GM12878 (cell line): ENCODE measurements around the gene EYS. TPM values are rescaled to one million over a fixed set of nuclear protein-coding genes. Genes with fewer than 3 reads are reported as not detected.
A peak's percentile ranks its signal among the peaks of the same experiment; 100 is the strongest.

ENCODE experiments used
- ATAC-seq: fragments of 200-7000 bp; cut with Tn5 transposase; 3 replicates; pipeline ENCODE4 v1.9.1; 2020; ENCODE audit warnings: mild to moderate bottlenecking, moderate library complexity
- BruUV-seq: library from RNA; stranded (reverse); fragments of 400-500 nt; replicated peaks from 2 replicates; lab custom pipeline; 2021; lab: Mats Ljungman, UMichigan
- CTCF ChIA-PET: fragments of 300-600 bp; sonication (Branson Sonifier 250); formaldehyde crosslinking; extraction: SDS; loops from one replicate; lab custom pipeline; 2021; ENCODE audit warnings: inconsistent platforms; lab: Yijun Ruan, JAX
- POLR2A ChIA-PET: fragments of 350-600 bp; formaldehyde crosslinking; extraction: SDS; loops from one replicate; lab custom pipeline; 2021; ENCODE audit warnings: inconsistent platforms; lab: Charles Lee
- RAD21 ChIA-PET: fragments of 300-600 bp; sonication (Branson Sonifier 250); formaldehyde crosslinking; loops from one replicate; lab custom pipeline; 2023; ENCODE audit warnings: antibody characterized with exemption; ENCODE audit not compliant: unreplicated experiment; lab: Charles Lee
- SMC1A ChIA-PET: fragments of 300-600 bp; sonication (Branson Sonifier 250); formaldehyde crosslinking; loops from one replicate; lab custom pipeline; 2023; ENCODE audit not compliant: unreplicated experiment, uncharacterized antibody; lab: Charles Lee
- DNase-seq: peaks from one replicate; pipeline ENCODE4 v3.0.0-alpha.2; 2011; ENCODE audit warnings: low read depth, low spot score
- FAIRE-seq: peaks from 3 replicates; lab custom pipeline; 2011; peaks lifted over from hg19 to GRCh38; lab: Jason Lieb, UNC
- H2AFZ ChIP-seq: 2 replicates; pipeline ENCODE4 v1.6.0; 2011; ENCODE audit warnings: low read depth, low read length, control low read depth; ENCODE audit not compliant: control insufficient read depth
- H3K27ac ChIP-seq: 2 replicates; pipeline ENCODE4 v1.5.1; 2011; ENCODE audit warnings: control low read depth; ENCODE audit not compliant: control insufficient read depth, insufficient read depth
- H3K27me3 ChIP-seq, 2 experiments: replicated peaks in 1 of 2; 2 replicates each; pipeline versions ENCODE4 v1.6.0 to v1.6.1; 2011; ENCODE audit warnings: low read length in 1 of 2; ENCODE audit not compliant: control insufficient read depth in 2 of 2, insufficient read depth in 2 of 2
- H3K36me3 ChIP-seq, 2 experiments: 2 replicates each; pipeline ENCODE4 v1.5.1; 2011; ENCODE audit warnings: low read length in 1 of 2; ENCODE audit not compliant: control insufficient read depth in 2 of 2, insufficient read depth in 2 of 2
- H3K4me1 ChIP-seq: 2 replicates; pipeline ENCODE4 v1.6.1; 2011; ENCODE audit warnings: mild to moderate bottlenecking, low read length, moderate library complexity, mixed read lengths; ENCODE audit not compliant: control insufficient read depth, insufficient read depth
- H3K4me2 ChIP-seq: 2 replicates; pipeline ENCODE4 v1.6.0; 2011; ENCODE audit warnings: control low read depth; ENCODE audit not compliant: control insufficient read depth, insufficient read depth
- H3K4me3 ChIP-seq: fragments of 200-600 bp; sonication (generic); 2 replicates; pipeline ENCODE4 v1.5.1; 2016
- H3K79me2 ChIP-seq: 2 replicates; pipeline ENCODE4 v1.6.0; 2011; ENCODE audit warnings: low read length; ENCODE audit not compliant: control insufficient read depth, insufficient read depth
- H3K9ac ChIP-seq: 2 replicates; pipeline ENCODE4 v1.8.0; 2011; ENCODE audit warnings: low read length, control low read depth, mixed read lengths; ENCODE audit not compliant: control insufficient read depth, insufficient read depth
- H3K9me3 ChIP-seq: replicated peaks from 3 replicates; pipeline ENCODE4 v1.5.1; 2011; ENCODE audit warnings: mild to moderate bottlenecking, low read length; ENCODE audit not compliant: control insufficient read depth, insufficient read depth
- H4K20me1 ChIP-seq: 2 replicates; pipeline ENCODE4 v1.6.0; 2011; ENCODE audit not compliant: control insufficient read depth, insufficient read depth
- BHLHE40 ChIP-seq, 2 experiments: fragments of 450-650 bp in 1 of 2; IDR thresholded peaks; 2 replicates each; pipeline ENCODE4 v1.6.1; 2011 to 2017; ENCODE audit warnings: low read depth in 2 of 2, borderline replicate concordance in 1 of 2, improper control_type of control experiment in 1 of 2, low read length in 1 of 2, mild to moderate bottlenecking in 1 of 2
- EGR1 ChIP-seq, 2 experiments: IDR thresholded peaks; 1 replicate in 1 of 2; 2 replicates in 1 of 2; pipeline ENCODE4 v1.6.1; 2011 to 2012; ENCODE audit warnings: low read depth in 2 of 2, low read length in 2 of 2, borderline replicate concordance in 1 of 2, mild to moderate bottlenecking in 1 of 2, moderate library complexity in 1 of 2
- HDAC2 ChIP-seq: fragments of 200-600 bp; sonication (generic); IDR thresholded peaks from 2 replicates; pipeline ENCODE4 v1.6.1; 2017
- MYB ChIP-seq: fragments of 150-350 bp; IDR thresholded peaks from 2 replicates; pipeline ENCODE4 v1.6.1; 2014; ENCODE audit warnings: mild to moderate bottlenecking, low read depth, low read length, borderline replicate concordance
- NFIC ChIP-seq: IDR thresholded peaks from 2 replicates; pipeline ENCODE4 v1.6.1; 2012; ENCODE audit warnings: low read depth, mild to moderate bottlenecking, inconsistent platforms, low read length, moderate library complexity
- PAX5 ChIP-seq: IDR thresholded peaks from 2 replicates; pipeline ENCODE4 v1.6.1; 2011; ENCODE audit warnings: low read depth, low read length, borderline replicate concordance
- RAD51 ChIP-seq: fragments of 450-650 bp; IDR thresholded peaks from 2 replicates; pipeline ENCODE4 v1.6.1; 2016; ENCODE audit warnings: moderate library complexity, mild to moderate bottlenecking, inconsistent platforms
- RELB ChIP-seq: fragments of 450-650 bp; IDR thresholded peaks from 2 replicates; pipeline ENCODE4 v1.6.1; 2017; ENCODE audit warnings: low read depth, mild to moderate bottlenecking, moderate library complexity
- RUNX3 ChIP-seq: IDR thresholded peaks from 2 replicates; pipeline ENCODE4 v1.6.1; 2012; ENCODE audit warnings: low read length, inconsistent platforms
- ZNF592 ChIP-seq: fragments of 450-650 bp; IDR thresholded peaks from 2 replicates; pipeline ENCODE4 v1.6.1; 2017; ENCODE audit warnings: mild to moderate bottlenecking, moderate library complexity
- WGBS: methylation state at CpG from one replicate; pipeline ENCODE4 v1.1.6; 2016; ENCODE audit warnings: low lambda C conversion rate; ENCODE audit not compliant: insufficient replicate concordance, insufficient coverage; ENCODE audit errors: missing lambda C conversion rate; 5-methylcytosine and 5-hydroxymethylcytosine counted together
- in situ Hi-C: fragments of 300-500 bp; cut with MboI; formaldehyde crosslinking; loops from 9 replicates; pipeline ENCODE4 v1.14.3; 2018; ENCODE audit warnings: mixed read lengths
- intact Hi-C: fragments of 100-400 bp; cut with micrococcal nuclease; formaldehyde crosslinking; loops from one replicate; pipeline ENCODE4 v1.14.2; 2022; ENCODE audit not compliant: unreplicated experiment
- polyA plus RNA-seq, 11 experiments: library from polyadenylated mRNA; depleted of rRNA in 4 of 11; unstranded in 6 of 11; stranded (reverse) in 5 of 11; fragments of >200 nt; fragmentation: Nextera tagmentation in 4 of 11; fragmentation: Illumina TruSeq in 1 of 11; extraction: Ambion mirVana in 4 of 11; extraction: Trizol in 1 of 11; gene quantifications; 1 replicate in 1 of 11; 2 replicates in 10 of 11; pipeline versions ENCODE4 v1.2.1 to v1.2.3, GENCODE V29; 2011 to 2016; ENCODE audit warnings: inconsistent platforms in 2 of 11, missing spikeins in 2 of 11, low read depth in 1 of 11
- total RNA-seq, 4 experiments: library from RNA; depleted of rRNA in 3 of 4; stranded (reverse); fragments of >200 nt in 3 of 4; fragmentation: Illumina TruSeq in 1 of 4; extraction: Trizol in 1 of 4; gene quantifications; 2 replicates each; pipeline versions ENCODE4 v1.2.1 to v1.2.3, GENCODE V29; 2013 to 2021
- TF ChIP-seq, protein P1 (sequence below): IDR thresholded peaks from 2 replicates; pipeline ENCODE4 v1.6.1; 2011; ENCODE audit warnings: low read depth, mild to moderate bottlenecking, low read length, moderate library complexity, borderline replicate concordance; ENCODE audit errors: extremely low read depth
- TF ChIP-seq, protein P2 (sequence below): IDR thresholded peaks from 2 replicates; pipeline ENCODE4 v1.6.1; 2011; ENCODE audit warnings: mild to moderate bottlenecking, low read depth, low read length, moderate library complexity; ENCODE audit not compliant: insufficient replicate concordance

Gene EYS
- total and polyA plus RNA-seq, 10 of the 15 experiments (the other 5 are each of a cell fraction or from before 2014, with no cell fraction given): under 0.01 to 0.14 (median 0.02) TPM; not detected in 1

DNA sequence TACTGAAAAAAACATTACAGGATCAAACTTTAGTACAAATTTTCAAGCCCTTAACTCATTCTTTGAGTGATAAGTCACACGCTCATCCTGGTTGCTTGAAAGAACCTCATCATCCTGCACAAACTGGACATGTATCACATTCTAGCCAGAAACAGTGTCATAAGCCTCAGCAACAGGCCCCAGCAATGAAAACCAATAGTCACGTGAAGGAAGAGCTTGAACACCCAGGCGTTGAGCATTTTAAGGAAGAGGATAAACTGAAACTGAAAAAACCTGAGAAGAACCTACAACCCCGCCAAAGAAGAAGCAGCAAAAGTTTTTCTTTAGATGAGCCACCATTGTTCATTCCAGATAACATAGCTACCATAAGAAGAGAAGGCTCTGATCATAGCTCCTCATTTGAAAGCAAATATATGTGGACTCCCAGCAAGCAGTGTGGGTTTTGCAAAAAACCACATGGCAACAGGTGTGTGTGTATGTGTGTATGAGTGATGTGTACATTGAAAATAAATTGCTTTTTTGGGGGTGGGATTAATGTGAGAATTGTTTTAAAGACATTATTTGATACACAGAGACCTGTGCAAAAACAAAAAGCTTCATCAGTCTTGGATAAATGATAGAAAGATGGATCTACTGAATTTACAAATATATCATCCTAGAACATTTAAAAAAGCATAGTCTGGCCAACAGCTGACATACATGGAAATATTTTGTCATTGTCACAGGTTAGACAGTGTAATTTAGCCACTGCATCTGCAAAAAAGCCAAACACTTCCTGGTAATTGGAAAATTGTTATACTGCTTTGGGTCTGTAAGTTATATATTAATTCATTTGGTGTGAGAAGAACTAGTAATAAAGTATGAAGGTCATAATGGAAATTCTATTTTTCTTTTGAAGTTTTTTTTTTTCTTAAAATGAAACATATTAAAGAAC is 2021.3 kb downstream of the EYS start:
- CTCF ChIA-PET: interaction anchor here (0.6 to 4.5 kb wide), 9 partner anchors 12 to 451 kb away, joined by 3 to 31 read pairs (median 3); no protein-coding TSS in a partner anchor
- Histone ChIP-seq H3K79me2 (peaks cover 15% of the 10 kb centered on the region), H3K36me3 (peaks cover 0 to 6% of the 10 kb centered on the region in 2 experiments; a peak in 1 of 4 replicates), H3K27me3 (no peaks in the 10 kb centered on the region), H3K4me1 (peaks cover 17% of the 10 kb centered on the region), H3K27ac (peak overlapping the region; percentile 78), H3K4me2 (peak overlapping the region; percentile 79), H3K9me3 (no peaks in the 10 kb centered on the region), H3K9ac (peak overlapping the region; percentile 12; the same call in 1 of the 2 replicates), H4K20me1 (no peaks in the 10 kb centered on the region), H3K4me3 (peak overlapping the region; percentile 14; the same call in 1 of the 2 replicates), H2AFZ (no peak overlapping the region)
- in situ Hi-C loops (no loop called here), intact Hi-C loops (no loop called here)
- RAD21 ChIA-PET: interaction anchor here (0.8 to 1.8 kb wide), 11 partner anchors 19 to 333 kb away, joined by 3 to 8 read pairs (median 3); no protein-coding TSS in a partner anchor
- FAIRE-seq (peak; percentile 95), ATAC-seq (peak; percentile 88), DNase-seq (peak; percentile 35)
- SMC1A ChIA-PET: interaction anchor here (0.6 to 2.4 kb wide), 10 partner anchors 10 to 333 kb away, joined by 3 to 11 read pairs (median 3); partner anchors contain the start of gene PHF3
- POLR2A ChIA-PET: interaction anchor here (1.1 to 1.4 kb wide), 3 partner anchors 20 to 51 kb away, joined by 3 to 5 read pairs (median 4); partner anchors contain the start of gene PHF3
- 3% methylated on average over 4 of the region's 4 CpGs for WGBS
- BruUV-seq: no TSS peak
- no peak for TF ChIP-seq NFIC
- no peak for TF ChIP-seq HDAC2
- TF ChIP-seq BHLHE40 (IDR thresholded peaks at IDR 0.05; ENCODE audit: borderline replicate concordance in 1 of 2, low read depth in 2 of 2, low read length in 1 of 2): peak; percentile 86 to 89
- TF ChIP-seq, protein P1, sequence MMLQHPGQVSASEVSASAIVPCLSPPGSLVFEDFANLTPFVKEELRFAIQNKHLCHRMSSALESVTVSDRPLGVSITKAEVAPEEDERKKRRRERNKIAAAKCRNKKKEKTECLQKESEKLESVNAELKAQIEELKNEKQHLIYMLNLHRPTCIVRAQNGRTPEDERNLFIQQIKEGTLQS: peak; percentile 69; the same call in 1 of the 2 replicates
- peak; percentile 91 for TF ChIP-seq RAD51
- TF ChIP-seq PAX5: no peak
- TF ChIP-seq, protein P2, sequence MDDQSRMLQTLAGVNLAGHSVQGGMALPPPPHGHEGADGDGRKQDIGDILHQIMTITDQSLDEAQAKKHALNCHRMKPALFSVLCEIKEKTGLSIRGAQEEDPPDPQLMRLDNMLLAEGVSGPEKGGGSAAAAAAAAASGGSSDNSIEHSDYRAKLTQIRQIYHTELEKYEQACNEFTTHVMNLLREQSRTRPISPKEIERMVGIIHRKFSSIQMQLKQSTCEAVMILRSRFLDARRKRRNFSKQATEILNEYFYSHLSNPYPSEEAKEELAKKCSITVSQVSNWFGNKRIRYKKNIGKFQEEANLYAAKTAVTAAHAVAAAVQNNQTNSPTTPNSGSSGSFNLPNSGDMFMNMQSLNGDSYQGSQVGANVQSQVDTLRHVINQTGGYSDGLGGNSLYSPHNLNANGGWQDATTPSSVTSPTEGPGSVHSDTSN: no peak
- TF ChIP-seq RELB: no peak
- TF ChIP-seq EGR1 (IDR thresholded peaks at IDR 0.05; ENCODE audit: borderline replicate concordance in 1 of 2, low read depth in 2 of 2, low read length in 2 of 2): no peak
- TF ChIP-seq MYB: no peak
- peak; percentile 58 for TF ChIP-seq RUNX3
- TF ChIP-seq ZNF592: no peak
